Thyroid gland (tissue), 4 donors: ENCODE data around the gene VKORC1L1.
"Not testable (repeated sequence)": the region's sequence is repeated elsewhere in the genome, so short reads cannot be mapped to it uniquely, and the experiment has no call there.

Source experiments
- POLR2A ChIP-seq, 2 donors: fragments of 450-650 bp; IDR thresholded peaks; one replicate each; pipeline ENCODE4 v1.6.1; 2017; ENCODE audit warnings: antibody characterized with exemption in 2 of 2, mild to moderate bottlenecking in 2 of 2, moderate library complexity in 1 of 2
- TF ChIP-seq, protein P1 (sequence below), 6 experiments: fragments of 200-600 bp in 3 of 6; fragments of 450-650 bp in 3 of 6; sonication (generic) in 3 of 6; IDR thresholded peaks; one replicate each; pipeline ENCODE4 v1.5.1; 2016 to 2019; ENCODE audit warnings: antibody characterized with exemption in 6 of 6, mild to moderate bottlenecking in 2 of 6, inconsistent platforms in 1 of 6, moderate library complexity in 1 of 6

DNA sequence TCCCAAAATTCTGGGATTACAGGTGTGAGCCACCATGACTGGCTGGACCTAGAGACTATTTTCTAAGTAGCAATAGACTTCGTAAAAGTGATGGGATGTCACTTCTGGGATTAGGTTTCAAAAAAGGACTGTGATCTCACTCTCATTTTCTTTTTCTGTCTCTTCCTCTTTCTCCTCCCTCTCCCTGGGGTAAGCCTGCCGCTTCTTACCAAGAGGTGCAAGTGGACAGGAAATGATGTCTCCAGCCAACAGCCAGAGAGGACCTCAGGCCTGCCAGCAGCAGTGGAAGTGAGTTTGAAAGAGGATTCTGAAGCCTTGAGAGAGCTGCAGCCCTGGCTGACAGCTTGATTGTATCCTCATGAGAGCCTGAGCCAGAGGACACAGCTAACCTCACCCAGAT, 1.4 kb upstream of the VKORC1L1 start:
- not testable (repeated sequence) for TF ChIP-seq POLR2A (IDR thresholded peaks at IDR 0.05)
- TF ChIP-seq, protein P1, sequence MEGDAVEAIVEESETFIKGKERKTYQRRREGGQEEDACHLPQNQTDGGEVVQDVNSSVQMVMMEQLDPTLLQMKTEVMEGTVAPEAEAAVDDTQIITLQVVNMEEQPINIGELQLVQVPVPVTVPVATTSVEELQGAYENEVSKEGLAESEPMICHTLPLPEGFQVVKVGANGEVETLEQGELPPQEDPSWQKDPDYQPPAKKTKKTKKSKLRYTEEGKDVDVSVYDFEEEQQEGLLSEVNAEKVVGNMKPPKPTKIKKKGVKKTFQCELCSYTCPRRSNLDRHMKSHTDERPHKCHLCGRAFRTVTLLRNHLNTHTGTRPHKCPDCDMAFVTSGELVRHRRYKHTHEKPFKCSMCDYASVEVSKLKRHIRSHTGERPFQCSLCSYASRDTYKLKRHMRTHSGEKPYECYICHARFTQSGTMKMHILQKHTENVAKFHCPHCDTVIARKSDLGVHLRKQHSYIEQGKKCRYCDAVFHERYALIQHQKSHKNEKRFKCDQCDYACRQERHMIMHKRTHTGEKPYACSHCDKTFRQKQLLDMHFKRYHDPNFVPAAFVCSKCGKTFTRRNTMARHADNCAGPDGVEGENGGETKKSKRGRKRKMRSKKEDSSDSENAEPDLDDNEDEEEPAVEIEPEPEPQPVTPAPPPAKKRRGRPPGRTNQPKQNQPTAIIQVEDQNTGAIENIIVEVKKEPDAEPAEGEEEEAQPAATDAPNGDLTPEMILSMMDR (IDR thresholded peaks at IDR 0.05), result not testable (repeated sequence)
